ENCODE data around the gene TCEA2.

GRCh38 chr20:64095927-64096326 lies 32.9 kb downstream of the TCEA2 start:
- TF ChIP-seq, protein P1, sequence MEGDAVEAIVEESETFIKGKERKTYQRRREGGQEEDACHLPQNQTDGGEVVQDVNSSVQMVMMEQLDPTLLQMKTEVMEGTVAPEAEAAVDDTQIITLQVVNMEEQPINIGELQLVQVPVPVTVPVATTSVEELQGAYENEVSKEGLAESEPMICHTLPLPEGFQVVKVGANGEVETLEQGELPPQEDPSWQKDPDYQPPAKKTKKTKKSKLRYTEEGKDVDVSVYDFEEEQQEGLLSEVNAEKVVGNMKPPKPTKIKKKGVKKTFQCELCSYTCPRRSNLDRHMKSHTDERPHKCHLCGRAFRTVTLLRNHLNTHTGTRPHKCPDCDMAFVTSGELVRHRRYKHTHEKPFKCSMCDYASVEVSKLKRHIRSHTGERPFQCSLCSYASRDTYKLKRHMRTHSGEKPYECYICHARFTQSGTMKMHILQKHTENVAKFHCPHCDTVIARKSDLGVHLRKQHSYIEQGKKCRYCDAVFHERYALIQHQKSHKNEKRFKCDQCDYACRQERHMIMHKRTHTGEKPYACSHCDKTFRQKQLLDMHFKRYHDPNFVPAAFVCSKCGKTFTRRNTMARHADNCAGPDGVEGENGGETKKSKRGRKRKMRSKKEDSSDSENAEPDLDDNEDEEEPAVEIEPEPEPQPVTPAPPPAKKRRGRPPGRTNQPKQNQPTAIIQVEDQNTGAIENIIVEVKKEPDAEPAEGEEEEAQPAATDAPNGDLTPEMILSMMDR (IDR thresholded peaks at IDR 0.05) = no peak
- no peak for TF ChIP-seq POLR2A (IDR thresholded peaks at IDR 0.05)
